ENCODE results near the gene UNC93B1.
"Not testable (repeated sequence)": the region's sequence is repeated elsewhere in the genome, so short reads cannot be mapped to it uniquely, and the experiment has no call there.

DNA sequence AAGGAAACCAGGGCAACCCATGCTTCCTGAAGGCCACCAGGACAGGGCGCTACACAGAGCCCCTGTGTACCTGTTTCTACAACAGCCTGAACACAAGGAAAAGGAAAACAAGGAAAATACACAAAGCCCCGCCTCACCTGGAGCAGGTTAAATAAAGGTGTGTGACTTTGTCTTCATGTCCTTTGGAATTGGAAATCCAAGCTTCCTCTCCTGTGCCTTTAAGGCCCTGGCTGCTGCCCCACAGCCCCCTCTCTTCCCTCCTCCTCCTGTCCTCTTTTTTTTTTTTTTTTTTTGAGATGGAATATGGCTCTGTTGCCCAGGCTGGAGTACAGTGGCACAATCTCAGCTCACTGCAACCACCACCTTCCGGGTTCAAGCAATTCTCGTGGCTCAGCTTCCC lies 57.5 kb downstream of the UNC93B1 start:
- TF ChIP-seq, protein P1, sequence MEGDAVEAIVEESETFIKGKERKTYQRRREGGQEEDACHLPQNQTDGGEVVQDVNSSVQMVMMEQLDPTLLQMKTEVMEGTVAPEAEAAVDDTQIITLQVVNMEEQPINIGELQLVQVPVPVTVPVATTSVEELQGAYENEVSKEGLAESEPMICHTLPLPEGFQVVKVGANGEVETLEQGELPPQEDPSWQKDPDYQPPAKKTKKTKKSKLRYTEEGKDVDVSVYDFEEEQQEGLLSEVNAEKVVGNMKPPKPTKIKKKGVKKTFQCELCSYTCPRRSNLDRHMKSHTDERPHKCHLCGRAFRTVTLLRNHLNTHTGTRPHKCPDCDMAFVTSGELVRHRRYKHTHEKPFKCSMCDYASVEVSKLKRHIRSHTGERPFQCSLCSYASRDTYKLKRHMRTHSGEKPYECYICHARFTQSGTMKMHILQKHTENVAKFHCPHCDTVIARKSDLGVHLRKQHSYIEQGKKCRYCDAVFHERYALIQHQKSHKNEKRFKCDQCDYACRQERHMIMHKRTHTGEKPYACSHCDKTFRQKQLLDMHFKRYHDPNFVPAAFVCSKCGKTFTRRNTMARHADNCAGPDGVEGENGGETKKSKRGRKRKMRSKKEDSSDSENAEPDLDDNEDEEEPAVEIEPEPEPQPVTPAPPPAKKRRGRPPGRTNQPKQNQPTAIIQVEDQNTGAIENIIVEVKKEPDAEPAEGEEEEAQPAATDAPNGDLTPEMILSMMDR (IDR thresholded peaks at IDR 0.05), result not testable (repeated sequence)
- not testable (repeated sequence) for TF ChIP-seq POLR2A (IDR thresholded peaks at IDR 0.05)
